ENCODE measurements around the gene MKRN3. TPM values are rescaled to one million over a fixed set of nuclear protein-coding genes. Genes with fewer than 3 reads are reported as not detected.

The MKRN3 gene
- total and polyA plus RNA-seq, 2 of the 8 experiments (the other 6 are each of a cell fraction or from before 2014, with no cell fraction given): not detected

DNA sequence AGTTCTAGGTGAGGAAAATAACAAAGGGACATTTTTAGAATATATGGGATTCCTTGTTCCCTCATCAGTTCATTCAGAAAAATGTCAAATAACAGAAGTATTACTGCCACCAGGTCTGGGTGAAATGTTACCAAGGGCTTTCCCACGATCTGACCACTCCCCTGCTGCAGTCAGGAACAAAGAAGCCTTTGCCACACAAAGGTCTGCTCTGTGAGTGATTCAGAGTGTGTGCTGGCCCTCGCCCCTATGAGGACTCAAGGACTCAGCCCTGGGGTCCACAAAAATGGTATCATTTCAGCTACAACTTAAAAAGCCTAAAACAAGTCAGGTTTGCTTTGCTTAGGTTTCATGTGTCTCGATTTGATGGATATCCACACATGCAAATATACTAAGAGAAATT, 5.0 kb downstream of the MKRN3 start (continued):
- TF ChIP-seq, protein P1, sequence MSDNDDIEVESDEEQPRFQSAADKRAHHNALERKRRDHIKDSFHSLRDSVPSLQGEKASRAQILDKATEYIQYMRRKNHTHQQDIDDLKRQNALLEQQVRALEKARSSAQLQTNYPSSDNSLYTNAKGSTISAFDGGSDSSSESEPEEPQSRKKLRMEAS (IDR thresholded peaks at IDR 0.05): no peak
- TF ChIP-seq BRCA1 (IDR thresholded peaks at IDR 0.05; ENCODE audit: low read depth, low read length) (no peak), ATF3 (IDR thresholded peaks at IDR 0.05; ENCODE audit: insufficient read depth, low read depth, low read length) (no peak), SP2 (IDR thresholded peaks at IDR 0.05; ENCODE audit: low read length) (no peak), SAP30 (IDR thresholded peaks at IDR 0.05; ENCODE audit: insufficient read depth, insufficient replicate concordance, low read length) (no peak), EZH2 (IDR thresholded peaks at IDR 0.05; ENCODE audit: low read depth, low read length, severe bottlenecking) (no peak), CHD7 (IDR thresholded peaks at IDR 0.05; ENCODE audit: insufficient replicate concordance, low read length) (no peak), SRF (IDR thresholded peaks at IDR 0.05; ENCODE audit: low read depth, low read length) (no peak)

All from H1 (cell line).